ENCODE measurements around the gene GKN1.

Gene GKN1

GRCh38 chr2:68969736-68970490 is 4.5 kb upstream of the GKN1 start:
- H3K4me3 ChIP-seq (ENCODE audit: low read depth, low read length) = no peak overlapping the region
- TF ChIP-seq CTCF (IDR thresholded peaks at IDR 0.05; ENCODE audit: low read depth, low read length, missing control alignments) = no peak
- no peak for DNase-seq (ENCODE audit: low read depth)
- in situ Hi-C loops (cut with HindIII; ENCODE audit: low sequenced_read_pairs) = no loop called here

- DNase-seq (ENCODE audit: low read depth) = no peak
- no peak for TF ChIP-seq CTCF (IDR thresholded peaks at IDR 0.05; ENCODE audit: low read depth, low read length, missing control alignments)
- H3K4me3 ChIP-seq (ENCODE audit: low read depth, low read length) = no peak overlapping the region
- in situ Hi-C loops (cut with HindIII; ENCODE audit: low sequenced_read_pairs) = no loop called here
Measured at GRCh38 chr2:68970566-68971265, 3.7 kb upstream of the GKN1 start.

DNA sequence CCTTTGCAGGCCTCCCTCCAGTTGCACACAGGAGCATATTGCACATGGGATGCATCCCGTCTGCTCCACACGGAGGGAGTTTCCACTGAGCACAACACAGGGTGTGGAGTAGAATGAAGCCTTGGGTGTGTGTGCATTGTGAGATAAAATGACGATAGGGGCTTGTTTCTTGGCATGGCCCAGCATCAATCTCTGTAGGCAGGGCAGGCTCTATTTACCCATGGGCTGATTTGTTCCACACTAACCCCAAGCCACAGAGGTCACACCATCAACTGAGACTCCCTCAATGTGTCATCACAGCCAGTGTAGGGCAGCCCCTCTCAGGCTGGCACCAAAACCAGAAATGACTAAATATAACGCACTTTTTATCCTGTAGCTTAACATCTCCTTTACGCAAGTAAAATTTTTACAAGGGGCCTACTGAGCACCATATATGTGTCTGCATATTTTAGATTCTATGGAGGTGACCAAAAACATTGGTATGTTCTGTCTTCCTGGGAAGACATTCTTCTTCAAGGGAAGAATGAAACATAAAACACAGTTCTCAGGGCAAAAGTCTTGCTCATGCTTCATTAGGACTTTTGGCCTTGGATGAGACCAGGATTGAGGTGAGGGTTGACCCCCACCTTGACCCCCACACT is 2.7 kb upstream of the GKN1 start:
- in situ Hi-C loops (cut with HindIII; ENCODE audit: low sequenced_read_pairs) = no loop called here
- H3K4me3 ChIP-seq (ENCODE audit: low read depth, low read length) = no peak overlapping the region
- peak; percentile 88 for DNase-seq (ENCODE audit: low read depth)

GRCh38 chr2:68974946-68975665 is 670 bp downstream of the GKN1 start:
- H3K4me3 ChIP-seq (ENCODE audit: low read depth, low read length) = no peak overlapping the region
- TF ChIP-seq CTCF (IDR thresholded peaks at IDR 0.05; ENCODE audit: low read depth, low read length, missing control alignments) = no peak
- in situ Hi-C loops (cut with HindIII; ENCODE audit: low sequenced_read_pairs) = no loop called here
- DNase-seq (ENCODE audit: low read depth) = no peak

More for the DNA sequence above, 2.7 kb upstream of the GKN1 start:
- TF ChIP-seq CTCF (IDR thresholded peaks at IDR 0.05; ENCODE audit: low read depth, low read length, missing control alignments) = no peak

DNA sequence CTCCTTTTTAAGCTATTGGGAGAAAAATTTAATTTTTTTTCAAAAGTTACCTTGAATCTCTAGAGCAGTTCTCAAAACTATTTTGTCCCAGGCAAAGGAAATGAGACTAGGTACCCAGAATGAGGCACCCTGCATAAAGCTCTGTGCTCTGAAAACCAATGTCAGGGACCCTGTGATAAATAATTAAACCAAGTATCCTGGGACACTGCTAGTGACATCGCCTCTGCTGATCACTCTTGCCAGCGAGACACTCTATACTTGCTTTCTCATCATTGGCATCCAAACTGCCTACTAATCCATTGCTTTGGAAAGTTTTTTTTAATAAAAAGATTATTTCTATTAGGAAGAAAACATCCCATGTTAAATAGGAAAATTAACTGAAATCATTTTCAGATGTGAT is 1.4 kb downstream of the GKN1 start:
- no peak for DNase-seq (ENCODE audit: low read depth)
- TF ChIP-seq CTCF (IDR thresholded peaks at IDR 0.05; ENCODE audit: low read depth, low read length, missing control alignments) = no peak
- in situ Hi-C loops (cut with HindIII; ENCODE audit: low sequenced_read_pairs) = no loop called here
- H3K4me3 ChIP-seq (ENCODE audit: low read depth, low read length) = no peak overlapping the region

- in situ Hi-C loops (cut with HindIII; ENCODE audit: low sequenced_read_pairs) = no loop called here
- TF ChIP-seq CTCF (IDR thresholded peaks at IDR 0.05; ENCODE audit: low read depth, low read length, missing control alignments) = no peak
- DNase-seq (ENCODE audit: low read depth) = no peak
- no peak overlapping the region for H3K4me3 ChIP-seq (ENCODE audit: low read depth, low read length)
Measured at GRCh38 chr2:68977453-68977852, 3.0 kb downstream of the GKN1 start.
